Neutrophil (primary cell): ENCODE results near the gene SDR9C7.
"Not testable (repeated sequence)": the region's sequence is repeated elsewhere in the genome, so short reads cannot be mapped to it uniquely, and the experiment has no call there.

ENCODE experiments used
- H3K27ac ChIP-seq: fragments of 200-600 bp; sonication (generic); 2 replicates; pipeline ENCODE4 v1.5.1; 2016; ENCODE audit warnings: mild to moderate bottlenecking, moderate library complexity
- H3K27me3 ChIP-seq: fragments of 200-600 bp; sonication (generic); 2 replicates; pipeline ENCODE4 v1.6.0; 2016; ENCODE audit warnings: mild to moderate bottlenecking
- H3K36me3 ChIP-seq: fragments of 200-600 bp; sonication (generic); 2 replicates; pipeline ENCODE4 v1.5.1; 2017
- H3K4me1 ChIP-seq, 2 experiments: fragments of 200-600 bp in 1 of 2; sonication (generic) in 1 of 2; 1 replicate in 1 of 2; 2 replicates in 1 of 2; pipeline versions ENCODE4 v1.5.1 to v1.6.1; 2013 to 2016; ENCODE audit warnings: low read depth in 1 of 2, low read length in 1 of 2, mild to moderate bottlenecking in 1 of 2, moderate library complexity in 1 of 2; ENCODE audit not compliant: control insufficient read depth in 1 of 2, insufficient read depth in 1 of 2
- H3K4me3 ChIP-seq, 2 experiments: fragments of 200-600 bp in 1 of 2; sonication (generic) in 1 of 2; 1 replicate in 1 of 2; 2 replicates in 1 of 2; pipeline ENCODE4 v1.5.1; 2013 to 2016; ENCODE audit warnings: low read depth in 1 of 2, low read length in 1 of 2, mild to moderate bottlenecking in 1 of 2, moderate library complexity in 1 of 2
- H3K9me3 ChIP-seq: fragments of 200-600 bp; sonication (generic); 2 replicates; pipeline ENCODE4 v1.5.1; 2016
- TF ChIP-seq, protein P1 (sequence below): fragments of 200-600 bp; sonication (generic); IDR thresholded peaks from 2 replicates; pipeline ENCODE4 v1.5.1; 2016; ENCODE audit warnings: antibody characterized with exemption

Gene SDR9C7

DNA sequence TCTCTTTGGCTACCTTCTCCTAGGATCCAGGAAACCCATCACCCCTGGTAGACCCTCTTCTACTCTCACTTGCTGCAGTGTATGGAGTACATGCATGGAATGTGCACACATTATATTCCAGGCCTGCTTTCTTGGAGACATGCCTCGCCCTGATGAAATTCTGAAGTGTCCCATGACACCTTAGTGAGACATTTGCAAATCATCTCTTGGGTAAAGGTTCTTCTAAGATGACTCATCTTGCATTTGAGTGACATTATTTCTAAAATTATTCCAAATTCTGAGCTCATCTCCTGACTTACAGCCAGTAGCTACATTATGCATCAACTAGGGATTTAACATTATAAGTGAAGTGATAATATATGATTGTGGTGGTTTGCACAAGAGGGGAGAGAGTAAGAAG, 49.8 kb downstream of the SDR9C7 start:
- Histone ChIP-seq H3K4me1 (no peaks in the 10 kb centered on the region), H3K9me3 (peaks cover 3% of the 10 kb centered on the region), H3K27ac (no peak overlapping the region), H3K27me3 (no peaks in the 10 kb centered on the region), H3K4me3 (no peak overlapping the region), H3K36me3 (no peaks in the 10 kb centered on the region)
- TF ChIP-seq, protein P1, sequence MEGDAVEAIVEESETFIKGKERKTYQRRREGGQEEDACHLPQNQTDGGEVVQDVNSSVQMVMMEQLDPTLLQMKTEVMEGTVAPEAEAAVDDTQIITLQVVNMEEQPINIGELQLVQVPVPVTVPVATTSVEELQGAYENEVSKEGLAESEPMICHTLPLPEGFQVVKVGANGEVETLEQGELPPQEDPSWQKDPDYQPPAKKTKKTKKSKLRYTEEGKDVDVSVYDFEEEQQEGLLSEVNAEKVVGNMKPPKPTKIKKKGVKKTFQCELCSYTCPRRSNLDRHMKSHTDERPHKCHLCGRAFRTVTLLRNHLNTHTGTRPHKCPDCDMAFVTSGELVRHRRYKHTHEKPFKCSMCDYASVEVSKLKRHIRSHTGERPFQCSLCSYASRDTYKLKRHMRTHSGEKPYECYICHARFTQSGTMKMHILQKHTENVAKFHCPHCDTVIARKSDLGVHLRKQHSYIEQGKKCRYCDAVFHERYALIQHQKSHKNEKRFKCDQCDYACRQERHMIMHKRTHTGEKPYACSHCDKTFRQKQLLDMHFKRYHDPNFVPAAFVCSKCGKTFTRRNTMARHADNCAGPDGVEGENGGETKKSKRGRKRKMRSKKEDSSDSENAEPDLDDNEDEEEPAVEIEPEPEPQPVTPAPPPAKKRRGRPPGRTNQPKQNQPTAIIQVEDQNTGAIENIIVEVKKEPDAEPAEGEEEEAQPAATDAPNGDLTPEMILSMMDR: no peak

DNA sequence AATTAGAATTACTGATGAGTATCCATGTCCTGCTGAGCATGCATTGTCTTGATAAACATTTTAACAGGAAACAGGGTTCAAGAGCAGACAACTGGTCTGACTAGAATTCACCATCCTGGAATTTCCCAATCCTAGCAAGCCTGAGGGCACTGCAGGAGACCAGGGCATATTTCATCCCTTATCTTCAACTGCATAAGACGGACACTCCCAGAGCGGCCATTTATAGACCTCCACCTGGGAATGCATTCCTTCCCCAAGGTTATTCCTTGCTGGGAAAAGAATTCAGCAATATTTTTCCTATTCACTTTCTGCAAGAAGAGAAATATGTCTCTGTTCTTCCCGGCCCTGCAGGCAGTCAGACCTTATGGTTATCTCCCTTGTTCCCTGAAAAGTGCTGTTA, 51.8 kb downstream of the SDR9C7 start:
- not testable (repeated sequence) for H3K27ac ChIP-seq, H3K9me3 ChIP-seq, H3K4me1 ChIP-seq, H3K4me3 ChIP-seq, H3K27me3 ChIP-seq, H3K36me3 ChIP-seq

DNA sequence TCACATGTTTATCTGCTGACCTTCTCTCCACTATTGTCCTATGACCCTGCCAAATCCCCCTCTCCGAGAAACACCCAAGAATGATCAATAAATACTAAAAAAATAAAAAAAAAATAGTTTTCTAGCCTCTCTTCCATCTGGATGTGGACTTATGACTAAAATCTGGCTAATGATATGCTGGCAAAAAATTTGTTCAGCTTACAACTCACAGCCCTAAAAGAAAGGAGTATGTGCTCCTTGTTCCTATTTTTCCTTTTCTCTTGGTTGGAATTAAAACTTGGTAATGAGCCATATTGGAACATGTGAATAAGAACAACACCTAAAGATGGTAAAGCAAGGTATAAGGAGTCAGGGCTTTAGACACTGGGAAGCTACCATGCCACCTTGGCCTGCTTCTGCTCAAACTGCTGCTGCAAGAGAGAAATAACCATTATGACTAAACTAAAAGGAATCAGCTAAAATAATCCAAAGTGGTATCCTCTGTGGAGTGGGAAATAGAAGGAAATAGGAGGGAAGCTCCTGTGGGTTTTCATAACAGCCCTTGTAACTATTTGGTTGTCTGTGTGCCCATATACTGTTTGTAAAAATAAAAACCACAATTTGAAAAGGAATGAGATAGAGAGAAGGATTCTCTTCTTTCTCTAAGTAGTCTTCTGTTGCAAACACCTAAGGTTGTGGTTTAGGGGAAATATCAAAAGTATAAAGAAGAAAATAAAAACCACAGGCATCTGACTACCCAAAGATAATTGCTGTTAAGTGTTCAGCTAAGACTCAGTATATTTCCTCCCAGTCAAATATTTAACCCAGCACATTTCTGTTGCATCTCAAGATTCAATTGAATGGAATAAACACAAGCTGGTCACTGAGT, 53.8 kb downstream of the SDR9C7 start:
- TF ChIP-seq, protein P1: no peak

DNA sequence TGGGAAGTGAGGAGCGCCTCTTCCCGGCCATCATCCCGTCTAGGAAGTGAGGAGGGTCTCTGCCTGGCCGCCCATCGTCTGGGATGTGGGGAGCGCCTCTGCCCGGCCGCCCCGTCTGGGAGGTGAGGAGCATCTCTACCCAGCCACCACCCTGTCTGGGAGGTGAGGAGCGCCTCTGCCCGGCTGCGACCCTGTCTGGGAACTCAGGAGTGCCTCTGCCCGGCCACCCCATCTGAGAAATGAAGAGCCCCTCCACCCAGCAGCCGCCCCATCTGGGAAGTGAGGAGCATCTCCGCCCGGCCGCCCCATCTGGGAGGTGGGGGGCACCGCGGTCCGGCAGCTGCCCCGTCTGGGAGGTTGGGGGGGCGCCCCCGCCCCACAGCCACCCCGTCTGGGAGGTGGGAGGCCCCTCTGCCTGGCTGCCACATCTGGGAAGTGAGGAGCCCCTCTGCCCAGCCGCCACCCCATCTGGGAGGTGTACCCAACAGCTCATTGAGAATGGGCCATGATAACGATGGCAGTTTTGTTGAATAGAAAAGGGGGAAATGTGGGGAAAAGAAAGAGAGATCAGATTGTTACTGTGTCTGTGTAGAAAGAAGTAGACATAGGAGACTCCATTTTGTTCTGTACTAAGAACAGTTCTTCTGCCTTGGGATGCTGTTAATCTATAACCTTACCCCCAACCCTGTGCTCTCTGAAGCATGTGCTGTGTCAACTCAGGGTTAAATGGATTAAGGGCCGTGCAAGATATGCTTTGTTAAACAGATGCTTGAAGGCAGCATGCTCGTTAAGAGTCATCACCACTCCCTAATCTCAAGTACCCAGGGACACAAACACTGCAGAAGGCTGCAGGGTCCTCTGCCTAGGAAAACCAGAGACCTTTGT, 54.7 kb downstream of the SDR9C7 start:
- not testable (repeated sequence) for H3K36me3 ChIP-seq, H3K27me3 ChIP-seq, H3K27ac ChIP-seq, H3K9me3 ChIP-seq, H3K4me1 ChIP-seq, H3K4me3 ChIP-seq

More for the DNA sequence above, 53.8 kb downstream of the SDR9C7 start:
- Histone ChIP-seq H3K36me3 (no peaks in the 10 kb centered on the region), H3K4me1 (no peaks in the 10 kb centered on the region), H3K9me3 (no peaks in the 10 kb centered on the region), H3K4me3 (no peak overlapping the region), H3K27ac (no peak overlapping the region), H3K27me3 (no peaks in the 10 kb centered on the region)

DNA sequence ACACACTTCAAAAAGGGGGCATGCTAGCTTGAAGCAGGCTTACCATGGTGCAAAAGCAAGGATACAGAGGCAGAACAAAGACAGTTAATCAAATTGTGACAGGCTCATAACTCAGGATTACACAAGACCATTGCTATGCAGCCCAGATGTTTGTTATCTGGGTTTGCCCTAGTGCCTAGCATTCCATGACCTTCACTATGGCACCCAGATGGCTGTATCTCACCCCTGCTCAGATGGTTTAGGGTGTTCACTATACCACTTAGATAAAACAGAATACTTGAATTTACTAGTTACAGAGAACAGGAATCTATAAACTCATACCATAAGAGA, 56.2 kb downstream of the SDR9C7 start:
- no peaks in the 10 kb centered on the region for H3K9me3 ChIP-seq
- H3K36me3 ChIP-seq: no peaks in the 10 kb centered on the region
- no peaks in the 10 kb centered on the region for H3K27me3 ChIP-seq
- H3K27ac ChIP-seq: no peak overlapping the region
- H3K4me1 ChIP-seq: no peaks in the 10 kb centered on the region
- H3K4me3 ChIP-seq: no peak overlapping the region
- TF ChIP-seq, protein P1: no peak

DNA sequence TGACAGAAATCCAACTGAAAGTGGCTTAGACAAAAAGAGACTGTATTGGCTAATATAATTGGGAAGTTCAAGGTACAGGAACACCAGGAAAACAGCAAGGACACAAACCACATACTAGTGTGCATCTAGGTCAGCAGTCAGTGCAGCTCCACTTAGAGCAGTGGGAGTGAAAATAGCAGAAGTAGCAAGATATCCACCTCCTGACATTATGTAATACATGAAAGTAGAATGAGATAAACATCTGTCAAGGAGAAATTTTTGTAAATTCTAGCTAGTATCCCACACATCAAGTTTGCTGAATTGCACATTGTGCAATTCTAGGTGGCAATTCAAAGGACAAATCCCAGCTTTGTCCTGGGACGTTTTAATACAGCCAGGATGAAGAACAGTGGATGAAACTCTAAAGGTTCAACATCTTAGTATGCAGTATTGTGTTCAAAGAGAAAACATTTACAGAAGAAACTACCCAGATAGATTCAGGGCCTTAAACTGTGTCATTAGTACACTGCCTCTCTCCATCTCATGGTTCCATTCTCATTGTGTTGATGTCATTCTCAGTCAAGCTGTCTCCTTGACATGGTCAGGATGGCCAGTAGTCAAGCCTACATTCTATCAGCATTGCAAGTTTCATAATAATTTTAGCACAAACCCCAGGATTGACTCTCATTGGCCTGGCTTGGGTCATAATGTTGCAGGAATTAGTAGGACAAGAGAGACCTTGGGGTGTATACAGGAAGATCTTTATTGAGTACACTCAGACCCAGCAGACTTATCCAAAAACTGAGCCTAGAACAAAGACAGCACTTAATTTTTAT, 56.8 kb downstream of the SDR9C7 start:
- H3K9me3 ChIP-seq: no peaks in the 10 kb centered on the region
- TF ChIP-seq, protein P1: no peak
- H3K4me3 ChIP-seq: no peak overlapping the region
- H3K4me1 ChIP-seq: no peaks in the 10 kb centered on the region
- no peaks in the 10 kb centered on the region for H3K27me3 ChIP-seq
- H3K27ac ChIP-seq: no peak overlapping the region
- no peaks in the 10 kb centered on the region for H3K36me3 ChIP-seq
